NCI-H2029 treated with DMSO at 0.1 percent for 48 hours (cell line): ENCODE results near the gene C1S.

ENCODE experiments used
- DNase-seq: peaks from one replicate; lab custom pipeline; 2025; lab: John Stamatoyannopoulos, UW

C1S gene

DNA sequence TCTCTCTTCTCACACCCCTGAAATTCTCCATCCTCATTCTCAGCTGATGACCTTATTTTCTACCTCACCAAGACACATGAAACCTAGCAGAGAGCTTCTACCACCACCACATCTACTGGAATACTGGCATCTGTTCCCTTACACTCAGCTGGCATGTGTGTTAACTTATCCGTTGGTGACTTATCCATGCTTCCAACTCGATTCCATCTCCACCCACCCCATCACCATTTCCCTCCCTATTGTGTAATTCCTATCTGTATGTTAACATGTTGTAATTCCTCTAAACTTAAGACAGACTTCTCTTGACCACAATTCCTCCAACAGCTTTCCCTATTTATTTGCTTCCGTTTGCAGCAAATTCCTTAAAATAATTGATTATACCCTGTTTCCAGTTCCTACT lies 15.4 kb downstream of the C1S start:
- no peak for DNase-seq

DNA sequence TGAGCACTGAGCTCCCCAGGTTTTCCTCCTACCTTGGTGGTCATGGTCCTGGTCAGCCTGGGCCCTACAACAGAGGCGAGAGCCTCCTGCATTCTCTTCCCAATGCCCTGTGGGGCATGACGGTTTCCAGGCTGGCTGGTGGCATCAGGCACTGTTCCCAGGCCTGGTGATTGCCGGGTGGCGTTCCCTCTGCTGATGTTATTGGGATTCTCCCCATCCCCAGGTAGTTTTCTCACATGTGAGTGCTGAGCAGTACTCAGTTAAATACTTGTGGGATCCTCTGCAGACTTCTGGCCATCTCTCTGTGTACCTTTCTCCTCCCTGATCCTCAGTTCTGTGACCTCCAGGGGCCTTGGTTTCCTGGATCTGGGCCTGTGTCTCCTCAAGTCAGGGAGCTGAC lies 16.0 kb downstream of the C1S start:
- no peak for DNase-seq

DNA sequence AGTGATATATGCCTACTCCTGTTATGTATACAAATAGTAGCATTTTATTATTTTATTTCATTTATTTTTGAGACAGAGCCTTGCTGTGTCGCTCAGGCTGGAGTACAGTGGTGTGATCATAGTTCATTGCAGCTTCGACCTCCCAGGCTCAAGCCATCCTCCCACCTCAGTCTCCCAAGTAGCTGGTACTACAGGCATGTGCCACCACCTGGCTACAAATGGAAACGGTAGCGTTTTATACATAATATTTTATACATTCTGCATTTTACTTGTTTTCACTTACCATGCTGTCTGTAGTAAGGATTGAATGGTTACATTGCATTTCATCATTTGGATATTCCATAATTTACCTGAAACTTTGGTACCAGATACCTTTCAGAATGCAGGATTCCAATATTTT lies 17.6 kb downstream of the C1S start:
- DNase-seq, result no peak

DNA sequence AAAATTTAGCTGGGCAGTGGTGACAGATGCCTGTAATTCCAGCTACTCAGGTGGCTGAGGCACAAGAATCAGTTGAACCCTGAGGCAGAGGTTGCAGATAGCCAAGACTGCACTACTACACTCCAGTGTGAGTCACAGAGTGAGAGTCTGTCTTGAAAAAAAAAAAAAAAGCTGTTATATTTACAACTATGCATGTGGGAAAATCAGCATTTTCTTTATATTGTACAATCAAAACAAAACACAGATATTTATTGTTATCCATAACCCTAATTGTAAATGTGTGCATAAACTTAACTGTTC lies 19.3 kb downstream of the C1S start:
- DNase-seq, result no peak

DNA sequence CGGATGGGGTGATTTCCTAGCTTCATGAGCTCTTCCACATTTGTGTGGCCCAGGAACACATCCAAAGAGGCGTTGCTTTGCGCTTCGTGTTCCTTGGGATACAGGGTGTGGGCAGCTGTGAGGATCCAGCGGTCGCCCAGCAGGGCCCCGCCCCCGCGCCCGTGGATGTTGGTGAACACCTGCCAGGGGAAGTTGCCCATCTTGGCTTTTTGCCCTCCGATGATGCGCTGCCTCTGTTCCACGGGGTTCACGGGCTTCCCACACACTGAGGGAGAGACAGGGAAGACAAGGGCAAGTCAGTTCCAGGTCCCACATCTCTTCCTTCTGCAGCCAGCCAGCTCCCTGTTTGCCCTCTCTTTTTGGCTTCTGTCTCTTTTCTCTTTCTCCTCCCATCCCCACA lies 20.5 kb downstream of the C1S start:
- no peak for DNase-seq

DNA sequence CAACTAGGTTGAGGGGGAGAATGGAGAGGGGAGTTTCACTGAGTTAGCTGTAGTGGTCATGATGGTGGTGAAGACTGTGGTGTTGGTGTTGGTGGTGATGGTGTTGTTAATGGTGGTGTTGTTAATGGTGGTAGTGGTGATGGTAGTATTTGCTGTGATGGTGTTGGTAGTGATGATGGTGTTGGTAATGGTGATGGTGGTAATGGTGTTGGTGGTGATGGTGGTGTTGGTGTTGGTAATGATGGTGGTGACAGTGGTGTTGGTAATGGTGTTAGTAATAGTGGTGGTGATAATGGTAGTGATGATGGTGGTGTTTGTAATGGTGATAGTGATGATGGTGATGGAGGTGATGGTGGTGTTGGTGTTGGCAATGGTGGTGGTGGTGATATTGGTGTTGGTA lies 22.6 kb downstream of the C1S start:
- DNase-seq, result no peak

GRCh38 chr12:7089196-7089871 lies 28.8 kb downstream of the C1S start:
- DNase-seq, result no peak

DNA sequence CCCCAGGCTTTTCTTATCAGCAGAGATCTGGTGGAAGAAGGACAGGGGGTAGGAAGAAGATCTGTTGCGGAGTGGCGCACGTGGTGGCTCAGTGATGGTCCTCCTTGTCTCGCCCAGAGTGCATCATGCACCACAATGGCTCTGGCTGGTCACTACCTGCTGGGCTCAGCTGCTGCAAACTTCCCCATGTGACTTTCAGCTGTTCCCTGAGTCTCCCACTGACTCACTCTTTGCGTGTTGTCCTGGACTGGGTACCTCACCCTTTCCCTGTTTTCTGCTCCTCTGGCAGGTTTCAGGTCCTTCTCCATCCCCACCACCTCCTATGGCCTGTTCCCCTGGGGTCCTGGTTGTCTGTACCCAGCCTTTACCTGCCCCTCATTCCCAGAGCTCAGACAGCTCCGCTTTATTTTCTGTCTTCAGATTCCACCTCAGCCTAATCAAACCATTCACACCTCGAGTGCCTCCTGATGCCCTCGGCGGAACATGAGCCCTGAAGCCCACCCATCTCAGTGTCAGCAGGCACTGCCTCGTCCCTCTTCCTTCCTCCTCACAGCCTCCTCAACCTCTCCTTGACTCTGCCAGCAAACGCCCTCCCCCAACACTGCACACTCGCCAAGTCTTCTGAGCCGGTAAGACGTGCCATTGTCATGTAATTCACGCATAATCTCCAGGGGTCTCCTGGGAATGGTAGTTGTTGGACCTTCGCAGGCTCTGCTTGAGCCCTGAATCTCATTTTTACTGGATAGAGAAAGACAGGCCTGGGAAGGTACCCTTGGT lies 29.9 kb downstream of the C1S start:
- DNase-seq, result no peak

GRCh38 chr12:7091171-7091570 lies 30.7 kb downstream of the C1S start:
- DNase-seq, result no peak

DNA sequence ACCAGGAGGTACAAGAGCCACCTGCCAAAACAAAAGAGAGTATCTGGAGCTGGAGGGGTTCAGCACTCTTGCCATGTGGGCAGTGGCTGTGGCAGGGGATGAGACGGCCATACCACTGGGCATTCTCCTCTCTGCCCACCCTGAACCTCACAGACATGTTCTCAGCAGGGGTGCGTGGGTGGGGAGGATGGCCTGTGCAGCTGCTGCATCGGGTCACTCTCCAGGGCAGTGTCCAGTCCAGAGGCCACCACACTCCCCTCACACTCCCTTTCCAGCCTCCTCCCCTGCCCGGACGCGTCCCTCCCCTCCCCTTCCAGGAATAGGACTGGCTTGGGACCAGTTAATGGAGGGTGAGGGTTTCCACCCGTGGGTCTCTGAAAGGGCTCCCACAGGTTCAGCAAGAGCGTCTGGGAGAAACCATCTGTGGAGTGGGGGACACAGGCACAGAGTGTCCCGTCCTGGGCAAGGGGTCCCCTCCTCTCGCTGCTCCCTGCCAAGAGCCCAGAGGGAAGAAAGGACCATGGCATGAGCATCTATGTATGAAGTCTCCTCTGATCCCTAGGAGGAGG lies 31.2 kb downstream of the C1S start:
- no peak for DNase-seq

DNA sequence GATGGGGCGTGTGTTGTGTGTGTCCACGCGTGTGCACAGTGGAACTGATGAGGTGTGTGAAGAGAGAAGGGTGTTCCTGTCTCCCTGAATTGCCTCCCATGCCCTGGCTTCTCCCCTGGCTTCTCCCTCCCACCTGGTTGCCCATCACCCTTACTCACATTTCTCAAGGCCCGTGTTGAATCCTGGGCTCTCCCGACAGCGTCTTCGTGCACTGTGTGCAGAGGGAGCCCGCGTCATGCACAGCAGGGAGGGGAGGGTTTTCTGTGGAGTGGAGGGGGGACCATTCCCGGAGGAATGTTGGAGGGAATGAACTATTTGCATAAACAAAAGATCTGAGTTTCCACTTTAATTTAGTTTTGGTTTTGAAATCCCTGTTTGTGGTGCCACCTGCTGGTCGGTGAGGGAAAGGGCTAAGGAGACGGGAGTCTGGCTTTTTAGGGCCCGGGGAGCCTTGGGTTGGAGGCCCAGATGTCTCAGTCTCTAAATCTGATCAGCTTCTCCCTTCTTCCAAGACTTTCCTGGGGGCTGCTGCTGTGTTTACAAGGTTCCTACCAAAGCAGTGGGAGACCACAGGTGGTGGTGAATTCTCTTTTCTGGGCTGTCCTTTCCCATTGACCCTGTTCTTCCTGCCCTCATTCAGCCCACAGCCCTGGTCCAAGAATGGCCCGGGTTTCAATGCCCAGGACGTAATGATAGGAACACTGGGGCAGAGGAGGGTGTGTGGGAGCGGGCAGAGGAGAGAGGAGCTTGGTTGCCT lies 31.9 kb downstream of the C1S start, which contains the start of gene C1R:
TSS of gene C1R (minus strand) at position 217 of the 757 bp plus-strand sequence. CDS start at position 160, 57 bp downstream.
- peak; percentile 21 for DNase-seq

- no peak for DNase-seq
Measured at GRCh38 chr12:7092986-7093460, 32.5 kb downstream of the C1S start.

GRCh38 chr12:7093486-7093885 lies 33.0 kb downstream of the C1S start:
- DNase-seq, result no peak

- DNase-seq, result no peak
Measured at GRCh38 chr12:7093892-7094291, 33.4 kb downstream of the C1S start.

GRCh38 chr12:7096006-7096932 lies 35.8 kb downstream of the C1S start:
- no peak for DNase-seq

DNA sequence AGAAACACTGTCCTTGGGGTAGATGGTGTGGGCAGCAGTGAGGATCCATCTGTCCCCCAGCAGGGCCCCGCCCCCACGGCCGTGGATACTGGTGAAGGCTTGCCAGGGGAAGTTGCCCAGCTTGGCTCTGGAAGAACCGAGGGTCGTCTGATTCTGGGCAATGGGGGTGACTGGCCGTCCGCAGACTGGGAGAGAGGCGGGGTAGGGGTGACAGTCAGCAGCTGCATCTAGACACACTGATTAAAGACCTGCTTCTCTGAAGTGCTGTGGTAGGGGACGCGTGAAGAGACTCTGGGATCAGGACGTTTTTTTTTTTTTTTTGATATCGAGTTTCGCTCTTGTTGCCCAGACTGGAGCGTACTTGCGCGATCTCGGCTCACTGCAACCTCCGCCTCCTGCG lies 36.5 kb downstream of the C1S start:
- DNase-seq, result peak; percentile 11

DNA sequence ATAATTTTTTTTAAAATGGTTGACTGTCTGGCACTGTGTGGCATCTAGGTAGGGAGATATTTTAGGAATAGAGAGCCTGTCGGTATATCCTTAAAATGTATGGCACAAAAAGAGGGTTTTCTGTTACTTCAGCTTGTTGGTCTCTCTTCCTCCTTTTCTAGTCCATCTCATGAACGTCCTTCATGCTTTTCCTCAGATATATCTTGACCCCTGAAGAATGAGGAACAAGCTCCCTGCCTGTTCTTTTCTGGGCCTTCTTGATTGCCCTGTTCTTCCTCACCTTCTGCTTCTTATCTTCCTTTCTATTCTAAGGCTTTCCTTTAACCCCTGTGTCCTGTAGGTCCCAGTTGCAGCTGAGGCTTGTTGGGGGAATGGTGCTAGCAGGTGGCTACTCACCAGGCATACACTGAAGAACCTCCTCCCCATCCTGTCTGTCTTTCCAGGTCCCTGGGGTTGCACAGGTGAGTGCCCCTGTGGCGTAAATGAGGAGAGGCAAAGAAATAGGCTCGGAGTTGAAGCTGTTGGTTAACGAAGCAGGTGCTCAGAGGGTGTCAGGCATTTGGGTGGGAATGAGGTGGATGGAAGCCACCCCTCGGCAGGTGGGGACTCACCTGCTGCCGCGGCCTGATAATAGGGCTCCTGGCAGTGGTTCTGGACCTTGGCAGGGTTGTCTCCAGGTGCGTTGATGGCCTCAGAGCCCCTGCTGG lies 38.9 kb downstream of the C1S start:
- DNase-seq, result no peak

DNA sequence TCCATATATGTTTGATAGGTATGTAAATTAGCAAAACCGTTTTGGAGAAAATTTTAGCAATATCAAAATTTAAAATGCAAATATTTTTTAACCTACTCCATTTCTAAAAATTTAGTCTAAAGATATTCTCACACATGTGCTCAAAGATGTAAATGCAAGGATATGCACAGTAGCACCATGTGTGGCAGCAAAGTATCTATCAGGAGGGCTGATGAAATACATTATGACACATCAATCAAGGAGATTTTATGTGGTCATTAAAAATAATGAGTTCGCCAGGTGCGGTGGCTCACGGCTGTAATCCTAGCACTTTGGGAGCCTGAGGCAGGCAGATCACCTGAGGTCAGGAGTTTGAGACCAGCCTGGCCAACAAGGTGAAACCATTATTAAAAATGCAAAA lies 39.7 kb downstream of the C1S start:
- DNase-seq, result no peak

DNA sequence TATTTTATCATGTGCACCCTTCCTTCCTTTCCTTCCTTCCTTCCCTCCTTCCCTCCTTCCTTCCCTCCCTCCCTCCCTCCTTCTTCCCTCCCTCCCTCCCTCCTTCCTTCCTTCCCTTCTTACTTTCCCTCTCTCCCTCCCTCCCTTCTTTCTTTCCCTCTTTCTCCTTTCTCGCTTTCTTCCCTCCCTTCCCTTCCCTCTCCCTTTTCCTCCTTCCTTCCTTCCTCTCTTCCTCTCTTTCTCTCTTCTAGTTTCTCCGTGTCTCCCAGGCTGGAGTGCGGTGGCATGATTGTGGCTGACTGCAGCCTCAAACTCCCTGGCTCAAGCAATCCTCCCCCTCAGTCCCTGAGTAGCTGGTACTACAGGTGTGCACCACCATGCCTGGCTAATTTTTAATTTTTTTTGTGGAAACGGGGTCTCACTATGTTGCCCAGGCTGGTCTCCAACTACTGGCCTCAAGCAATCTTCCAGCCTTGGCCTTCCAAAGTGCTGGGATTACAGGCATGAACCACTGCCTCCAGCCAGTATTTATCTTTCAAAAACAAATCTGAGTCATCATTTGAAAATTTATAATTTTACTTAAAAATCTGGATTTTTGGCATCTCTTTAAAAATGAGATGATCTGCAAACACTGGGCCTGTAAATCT lies 40.7 kb downstream of the C1S start:
- no peak for DNase-seq

DNA sequence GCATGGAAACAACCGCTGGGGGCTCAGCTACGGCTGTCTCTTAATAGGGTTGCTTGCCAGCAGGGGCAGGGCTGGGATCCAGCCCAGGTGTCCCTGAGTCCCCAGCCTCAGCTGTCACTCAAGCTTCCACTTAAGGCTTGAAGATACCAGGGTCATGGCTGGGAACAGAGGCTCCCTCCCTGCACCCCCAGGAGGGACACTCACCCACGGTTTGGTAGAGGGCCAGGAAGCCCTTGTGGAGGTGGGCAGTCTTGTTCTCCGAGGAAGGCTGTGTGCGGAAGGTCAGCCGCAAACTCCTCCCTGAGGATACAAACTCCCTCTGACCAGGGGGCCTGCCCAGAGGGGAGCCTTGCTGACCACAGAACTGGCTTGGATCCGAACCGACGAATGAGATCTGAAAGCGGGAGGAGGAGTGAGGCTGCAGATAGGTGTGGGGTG lies 41.2 kb downstream of the C1S start:
- no peak for DNase-seq
